Measurements from ENCODE around the gene SLBP.
"Not testable (repeated sequence)": the region's sequence is repeated elsewhere in the genome, so short reads cannot be mapped to it uniquely, and the experiment has no call there.

The SLBP gene

DNA sequence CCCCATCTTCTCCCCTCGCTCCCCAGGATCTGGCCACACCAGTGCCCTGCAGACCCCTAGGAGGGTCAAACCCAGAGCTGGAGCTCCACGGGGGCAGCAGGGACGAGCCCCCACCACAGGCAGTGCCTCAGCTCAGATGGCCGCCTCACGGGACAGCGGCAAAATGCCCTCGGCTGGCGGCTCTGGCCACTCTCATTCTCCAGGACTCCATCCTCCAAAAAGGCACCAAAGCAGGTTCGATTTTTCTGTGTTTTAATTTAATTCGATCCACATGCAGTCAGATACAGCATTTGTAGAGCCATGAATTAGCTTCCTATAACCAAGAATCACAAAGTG, 36.3 kb downstream of the SLBP start:
- DNase-seq (ENCODE audit: low read depth), result no peak

GRCh38 chr4:1675136-1675801, 36.9 kb downstream of the SLBP start:
- DNase-seq (ENCODE audit: low read depth), result no peak

GRCh38 chr4:1674682-1675081, 37.4 kb downstream of the SLBP start:
- DNase-seq (ENCODE audit: low read depth), result no peak

DNA sequence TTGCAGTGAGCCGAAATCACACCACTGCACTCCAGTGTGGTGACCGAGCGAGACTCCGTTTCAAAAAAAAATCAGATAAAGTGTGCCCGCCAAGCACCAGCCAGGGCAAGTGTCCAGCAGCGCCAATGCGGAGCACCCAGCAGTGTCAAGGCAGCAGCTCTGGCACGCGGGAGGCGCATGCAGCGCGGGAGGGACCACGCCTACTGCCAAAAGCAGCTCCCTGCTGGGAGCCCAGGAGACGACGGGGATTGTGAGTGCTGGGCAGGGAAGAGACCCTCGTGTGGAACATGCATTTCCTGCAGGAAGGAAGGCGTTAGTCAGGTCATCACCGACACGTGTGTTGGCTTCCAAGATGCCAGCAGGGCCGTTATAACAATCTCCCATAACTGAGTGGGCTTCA, 38.4 kb downstream of the SLBP start:
- DNase-seq (ENCODE audit: low read depth), result no peak

GRCh38 chr4:1671011-1671410, 41.1 kb downstream of the SLBP start:
- not testable (repeated sequence) for DNase-seq (ENCODE audit: low read depth)

- DNase-seq (ENCODE audit: low read depth), result no peak
These were observed 41.8 kb downstream of the SLBP start for GRCh38 chr4:1670279-1670678.

DNA sequence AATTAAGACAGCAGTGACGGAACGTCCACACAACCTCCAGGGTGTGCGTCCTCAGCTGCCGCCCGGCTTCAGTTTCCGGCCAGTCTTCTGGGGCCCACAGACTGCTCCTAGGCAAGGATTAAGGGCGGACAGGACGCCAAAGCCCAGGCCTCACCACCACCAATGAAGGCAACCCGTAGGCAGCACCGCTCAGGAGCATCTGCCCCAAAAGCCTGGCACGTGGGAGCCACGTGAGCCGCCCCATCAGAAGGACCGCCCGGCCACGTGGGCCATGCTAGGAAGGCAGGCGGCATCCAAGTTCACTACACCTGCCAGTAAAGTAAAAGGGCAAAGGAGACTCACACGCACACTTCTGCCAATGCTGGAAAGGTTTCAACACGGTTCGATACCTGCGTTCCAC, 42.3 kb downstream of the SLBP start:
- no peak for DNase-seq (ENCODE audit: low read depth)

GRCh38 chr4:1669270-1669669, 42.8 kb downstream of the SLBP start:
- DNase-seq (ENCODE audit: low read depth), result no peak

DNA sequence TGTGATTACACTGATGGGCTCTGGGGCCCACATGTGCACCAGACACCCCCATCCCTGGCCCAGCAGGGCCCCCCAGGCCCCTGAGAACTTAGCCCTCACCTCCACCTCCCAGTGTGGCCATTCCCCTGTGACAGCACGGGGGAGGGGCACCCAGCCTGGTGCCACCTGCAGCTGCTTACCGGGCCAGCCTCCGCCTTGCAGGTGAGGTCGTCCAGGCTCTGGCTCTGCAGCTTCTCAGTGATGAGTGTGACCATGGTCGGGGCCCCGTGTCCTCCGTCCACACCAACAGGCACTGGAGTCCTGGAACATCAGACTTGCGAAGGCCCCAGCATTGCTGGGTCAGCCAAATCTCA, 43.7 kb downstream of the SLBP start:
- no peak for DNase-seq (ENCODE audit: low read depth)

DNA sequence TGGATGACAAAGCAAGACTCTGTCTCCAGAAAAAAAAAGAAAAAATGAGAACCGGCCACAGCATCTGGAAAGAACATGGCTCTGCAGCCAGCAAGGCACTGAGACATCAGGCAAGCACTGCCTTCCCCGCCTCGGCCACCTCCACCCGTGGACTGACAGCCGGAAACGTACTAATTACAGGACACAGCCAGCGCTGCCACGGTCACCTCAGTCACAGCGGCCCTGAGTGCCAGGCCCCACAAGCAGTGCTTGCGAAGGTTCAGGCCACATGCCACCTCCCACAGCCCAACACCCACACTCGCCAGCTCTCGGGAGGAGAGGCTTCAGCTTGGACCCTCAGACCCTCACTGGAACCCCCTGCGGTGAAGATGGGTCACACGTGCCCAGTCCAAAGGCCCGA, 44.8 kb downstream of the SLBP start:
- DNase-seq (ENCODE audit: low read depth), result no peak

DNA sequence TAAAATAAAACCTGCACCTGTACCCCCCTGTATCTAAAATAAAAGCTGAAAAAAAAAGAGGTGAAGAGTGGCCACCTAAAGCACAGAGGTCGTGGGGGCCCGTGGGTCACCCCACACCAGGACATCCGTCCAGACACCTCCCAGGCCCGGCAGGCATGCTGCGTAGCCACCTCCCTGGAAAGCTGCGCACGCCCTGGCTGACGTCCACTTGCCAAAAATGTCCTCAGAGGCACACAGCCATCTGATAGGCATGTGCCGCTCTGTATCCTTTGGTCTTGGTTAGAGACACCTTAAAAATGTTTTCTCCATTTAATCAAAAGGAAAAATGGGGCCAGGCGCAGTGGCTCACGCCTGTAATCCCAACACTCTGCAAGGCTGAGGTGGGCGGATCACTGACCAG, 45.7 kb downstream of the SLBP start:
- DNase-seq (ENCODE audit: low read depth), result no peak

- DNase-seq (ENCODE audit: low read depth), result no peak
These were observed 48.0 kb downstream of the SLBP start for GRCh38 chr4:1664141-1664540.

- no peak for DNase-seq (ENCODE audit: low read depth)
These were observed 48.6 kb downstream of the SLBP start for GRCh38 chr4:1663549-1663948.

DNA sequence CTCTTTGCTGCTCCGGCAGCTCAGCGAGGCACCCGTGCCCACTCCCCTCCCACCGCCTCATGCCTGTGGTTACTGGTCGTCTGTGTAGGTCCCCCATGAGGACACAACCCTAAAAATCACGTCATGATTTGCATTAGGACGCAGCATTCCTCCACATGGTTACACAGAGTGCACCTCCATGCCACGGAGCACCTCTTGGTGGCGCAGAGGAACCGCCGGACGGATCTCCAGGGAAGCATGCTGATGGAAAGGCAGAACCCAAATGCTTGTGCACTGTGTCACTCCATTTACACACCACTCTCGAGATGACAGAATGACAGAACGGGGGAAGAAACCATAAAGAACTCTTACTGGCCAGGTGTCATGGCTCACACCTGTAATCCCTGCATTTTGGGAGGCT, 50.4 kb downstream of the SLBP start:
- no peak for DNase-seq (ENCODE audit: low read depth)

DNA sequence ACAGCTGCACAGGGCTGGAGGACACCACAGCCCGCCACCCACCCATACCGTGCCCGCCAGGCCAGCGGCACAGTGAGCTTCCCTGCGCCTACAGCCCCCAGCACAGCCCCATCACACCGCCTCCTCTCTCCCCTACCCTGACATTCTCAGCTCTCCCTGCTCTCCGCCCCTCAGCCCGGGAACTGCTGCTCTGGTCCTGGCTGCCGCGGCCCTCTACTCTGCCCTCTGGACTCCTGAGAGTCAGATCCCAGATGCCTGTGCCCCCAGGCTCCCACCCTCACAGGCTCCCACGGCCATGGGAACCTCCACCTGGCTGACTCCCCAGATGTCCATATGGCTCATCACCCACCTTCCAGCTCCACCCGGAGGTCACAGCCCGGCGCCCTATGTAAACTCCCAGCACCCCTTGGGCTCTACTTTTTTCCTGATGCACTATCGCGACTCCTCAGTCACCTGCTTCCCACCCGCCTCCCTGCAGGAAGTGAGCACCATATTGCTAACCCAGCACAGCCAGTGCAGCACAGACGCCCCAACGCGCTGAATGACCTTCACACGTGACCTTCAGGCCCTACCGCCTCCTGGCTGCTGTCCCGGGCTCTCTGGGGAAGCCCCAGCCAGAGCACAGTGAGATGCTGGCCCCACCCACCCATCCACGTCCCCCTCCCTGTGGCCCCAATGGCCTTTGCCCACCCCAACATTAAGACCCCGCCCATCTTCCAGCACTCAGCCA, 51.0 kb downstream of the SLBP start:
- no peak for DNase-seq (ENCODE audit: low read depth)

- DNase-seq (ENCODE audit: low read depth), result no peak
These were observed 52.7 kb downstream of the SLBP start for GRCh38 chr4:1659104-1660043.

DNA sequence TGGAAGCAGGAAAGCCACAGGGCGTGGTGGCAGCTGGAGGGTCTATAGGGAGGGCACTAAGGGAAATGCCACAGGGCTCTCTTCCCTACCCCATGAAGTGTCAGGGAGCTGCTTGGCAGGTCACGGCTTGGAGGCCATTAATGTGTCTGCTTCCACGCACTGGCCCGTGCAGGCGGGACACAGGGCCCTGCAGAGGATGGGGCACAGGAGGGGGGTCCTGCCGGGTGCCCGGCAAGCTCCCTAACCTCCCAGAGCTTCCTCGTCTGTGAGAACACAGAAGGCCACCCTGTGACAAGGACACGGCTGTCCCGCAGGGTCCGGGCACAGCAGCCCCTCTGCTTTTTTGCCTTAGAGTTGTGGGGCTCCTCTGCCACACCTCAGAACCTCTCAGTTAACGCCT, 53.5 kb downstream of the SLBP start:
- DNase-seq (ENCODE audit: low read depth), result no peak

- DNase-seq (ENCODE audit: low read depth), result no peak
These were observed 54.0 kb downstream of the SLBP start for GRCh38 chr4:1658146-1658545.

DNA sequence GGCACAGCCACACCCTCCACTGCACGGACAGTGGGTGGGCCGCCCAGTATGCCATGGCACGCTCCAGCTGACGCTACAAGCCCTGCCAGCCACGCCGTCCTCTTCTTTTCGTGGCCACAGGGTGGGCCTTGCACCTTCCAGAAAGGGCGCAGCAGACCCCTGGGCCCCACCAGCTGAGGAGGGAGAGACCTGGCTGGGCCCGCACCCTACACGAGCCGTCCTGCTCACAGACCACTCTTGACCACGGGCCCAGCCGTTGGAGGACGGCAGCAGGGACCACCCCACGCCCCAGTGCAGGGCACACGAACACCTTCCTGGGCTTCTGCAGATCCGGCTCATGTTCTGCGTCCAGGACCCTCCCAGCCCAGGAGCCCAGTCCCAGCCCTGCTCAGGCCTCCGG, 55.1 kb downstream of the SLBP start:
- DNase-seq (ENCODE audit: low read depth), result no peak

DNA sequence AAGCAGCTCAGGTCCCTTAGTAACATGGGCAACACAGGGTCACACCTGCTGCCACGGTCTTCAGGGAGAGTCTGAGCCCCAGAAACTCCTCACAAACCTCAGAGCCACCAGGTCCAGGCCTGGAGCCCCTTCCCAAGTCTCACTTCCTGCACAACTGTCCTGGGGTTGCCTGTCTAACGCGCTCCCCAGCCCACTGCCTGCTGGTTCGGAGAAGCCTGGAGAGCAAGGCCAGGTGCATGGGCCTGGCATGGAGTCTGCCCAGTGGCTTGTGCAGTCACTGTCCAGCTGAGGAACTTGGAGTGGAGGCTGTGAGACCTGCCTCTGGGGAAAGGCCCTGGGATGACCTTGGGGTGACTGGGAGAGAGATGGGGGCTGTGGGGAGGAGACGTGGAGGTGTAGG, 56.0 kb downstream of the SLBP start:
- DNase-seq (ENCODE audit: low read depth), result no peak

DNA sequence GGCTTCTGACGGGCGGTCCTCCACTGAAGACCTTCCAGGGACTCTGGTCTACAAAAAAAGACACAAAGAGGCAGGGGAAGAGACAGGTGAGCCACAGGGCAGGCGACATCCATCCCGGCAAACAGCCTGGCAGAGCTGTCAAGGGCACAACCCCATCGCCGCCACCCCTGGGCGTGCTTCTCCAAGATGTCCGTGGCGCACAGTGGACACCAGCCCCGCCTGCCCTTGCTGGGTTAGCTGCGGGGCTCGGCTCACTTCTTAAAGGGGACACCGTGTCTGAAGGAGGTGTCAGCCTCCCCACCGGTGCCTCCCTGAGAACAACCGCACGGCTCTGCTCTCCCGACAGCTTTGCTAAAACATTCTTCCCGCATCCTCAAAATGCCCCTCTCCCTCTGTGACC, 56.4 kb downstream of the SLBP start:
- no peak for DNase-seq (ENCODE audit: low read depth)

DNA sequence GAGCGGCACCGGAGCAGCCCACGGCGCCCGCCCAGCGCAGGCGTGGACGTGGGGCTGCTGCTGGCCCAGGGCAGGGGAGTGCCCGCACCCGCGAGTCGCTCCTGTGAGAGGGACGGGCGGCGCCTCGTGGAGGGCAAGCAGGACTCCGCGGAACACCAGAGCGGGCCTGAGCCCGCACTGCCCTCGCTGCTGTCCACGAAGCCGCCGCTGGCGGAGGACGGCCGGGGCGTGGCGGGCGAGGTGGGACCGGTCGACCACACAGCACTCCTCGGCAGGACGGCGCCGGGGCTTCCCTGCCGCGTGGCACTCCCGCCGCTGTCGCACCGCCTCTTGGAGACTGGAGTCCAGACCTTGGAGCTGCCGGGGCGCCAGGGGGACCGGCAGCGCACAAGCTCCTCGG, 57.0 kb downstream of the SLBP start:
- DNase-seq (ENCODE audit: low read depth), result no peak
